Transverse colon (tissue), 3 donors: ENCODE measurements around the gene CCDC3.

Experiments used
- CTCF ChIP-seq, 5 experiments: fragments of 200-600 bp in 3 of 5; fragments of 450-650 bp in 2 of 5; sonication (generic) in 3 of 5; IDR thresholded peaks; 1 replicate in 2 of 5; 2 replicates in 3 of 5; pipeline ENCODE4 v1.5.1; 2016 to 2017; ENCODE audit warnings: antibody characterized with exemption in 5 of 5, inconsistent platforms in 3 of 5, mild to moderate bottlenecking in 2 of 5, moderate library complexity in 1 of 5
- EP300 ChIP-seq: sonication (generic); formaldehyde crosslinking; IDR thresholded peaks from one replicate; pipeline ENCODE4 v1.6.1; 2017; ENCODE audit warnings: antibody characterized with exemption, low read depth

- TF ChIP-seq EP300 (no peak), CTCF (IDR thresholded peaks at IDR 0.05) (no peak)
Measured at GRCh38 chr10:13018171-13018570, 16.7 kb upstream of the CCDC3 start.
